Endometrial microvascular endothelial cells (primary cell): ENCODE results near the gene CYP19A1. TPM values are rescaled to one million over a fixed set of nuclear protein-coding genes. Genes with fewer than 3 reads are reported as not detected.

Source experiments
- in situ Hi-C: cut with HindIII; loops from 2 replicates; pipeline ENCODE4 v1.10.0; 2017; ENCODE audit warnings: low sequenced_read_pairs, low pct_unique_long_range_greater_than_20kb; ENCODE audit errors: inconsistent ontology term
- total RNA-seq: library from RNA; depleted of rRNA; stranded (reverse); fragments of >200 nt; gene quantifications from one replicate; pipeline ENCODE4 v1.2.3, GENCODE V29; 2015; ENCODE audit errors: inconsistent ontology term

Gene CYP19A1
- total RNA-seq, 1 donor from 2014 or later, result not detected

- in situ Hi-C loops, result no loop called here
Measured at GRCh38 chr15:51243774-51244173, 94.6 kb downstream of the CYP19A1 start.

GRCh38 chr15:51240066-51240465 is 98.3 kb downstream of the CYP19A1 start:
- in situ Hi-C loops, result no loop called here

DNA sequence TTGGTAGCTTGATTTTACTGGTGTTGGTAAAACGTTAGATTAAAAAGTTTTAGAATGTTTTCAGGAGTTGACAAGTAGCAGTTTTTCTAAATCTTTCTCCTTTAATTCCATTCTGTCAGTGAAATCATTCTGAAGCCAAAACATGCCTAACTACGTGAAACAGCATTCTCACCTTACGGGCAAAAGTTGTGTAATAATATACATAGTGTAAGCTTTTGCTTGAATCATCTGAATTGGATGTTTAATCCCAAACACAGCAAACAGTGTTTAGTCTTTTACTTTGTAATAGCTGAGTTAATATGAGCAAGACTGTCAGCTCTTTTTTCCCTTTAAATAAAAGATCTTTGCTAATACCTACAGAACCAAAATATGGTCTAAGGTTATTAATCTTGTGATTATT is 100.6 kb downstream of the CYP19A1 start:
- in situ Hi-C loops, result no loop called here

GRCh38 chr15:51234176-51234927 is 104.0 kb downstream of the CYP19A1 start:
- in situ Hi-C loops, result no loop called here

DNA sequence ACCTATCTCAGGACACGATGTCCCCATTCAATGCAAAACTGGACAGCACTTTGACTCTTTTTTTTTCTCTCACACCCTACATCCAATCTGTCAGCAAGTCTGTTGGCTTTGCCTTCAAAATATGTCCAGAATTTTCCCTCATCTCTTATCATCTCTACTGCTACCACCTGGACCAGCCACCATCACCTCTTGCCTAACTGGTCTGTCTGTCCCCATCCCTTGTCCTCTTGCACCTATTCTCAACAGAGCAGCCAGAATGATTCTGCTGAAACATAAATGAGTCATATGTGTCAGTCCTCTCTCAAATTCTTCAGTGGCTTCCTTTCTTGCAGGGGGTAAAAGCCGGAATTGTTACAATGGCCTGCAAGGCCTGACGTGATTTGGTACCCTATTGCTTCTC is 105.8 kb downstream of the CYP19A1 start:
- in situ Hi-C loops, result no loop called here

- in situ Hi-C loops, result no loop called here
Measured at GRCh38 chr15:51229907-51230330, 108.5 kb downstream of the CYP19A1 start.

DNA sequence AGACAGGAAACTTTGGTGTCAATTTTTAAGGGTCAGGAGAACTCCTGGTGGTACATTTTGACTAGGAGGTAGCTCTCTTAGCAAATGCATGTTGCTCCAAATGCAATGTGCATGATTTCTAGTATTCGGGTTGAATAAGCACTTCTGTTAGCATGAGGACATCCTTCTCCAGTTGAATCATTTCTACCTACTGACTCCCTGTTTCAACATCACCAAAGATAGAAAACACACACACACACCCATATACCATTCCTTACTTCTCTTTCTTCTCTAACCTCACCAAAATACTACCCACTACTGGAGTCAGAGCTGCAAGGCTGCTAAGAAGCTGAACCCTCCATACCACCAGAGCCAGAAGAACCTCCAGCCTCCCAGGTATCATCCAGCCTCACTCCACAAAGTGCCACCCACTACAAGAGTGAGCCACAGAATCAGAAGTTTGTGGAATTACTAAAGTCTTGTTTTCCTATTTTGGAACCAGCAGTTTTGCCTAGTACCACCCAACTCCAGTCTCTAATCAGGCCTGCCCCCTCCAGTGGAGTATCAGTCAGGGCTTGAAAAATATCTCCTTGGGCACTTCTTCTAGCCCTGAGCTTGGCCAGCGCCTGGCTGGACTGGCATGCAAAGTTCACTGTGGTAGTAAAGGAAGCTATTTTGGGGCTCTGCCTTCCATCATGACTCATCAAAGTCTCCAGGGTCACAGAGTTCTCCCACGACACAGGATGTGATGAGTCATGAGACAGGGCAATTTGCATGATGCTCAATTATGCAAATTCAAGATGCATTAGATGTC is 110.3 kb downstream of the CYP19A1 start:
- in situ Hi-C loops, result no loop called here

- in situ Hi-C loops, result no loop called here
Measured at GRCh38 chr15:51226576-51227210, 111.7 kb downstream of the CYP19A1 start.

GRCh38 chr15:51224428-51224827 is 114.0 kb downstream of the CYP19A1 start:
- in situ Hi-C loops, result no loop called here

GRCh38 chr15:51223771-51224229 is 114.6 kb downstream of the CYP19A1 start:
- in situ Hi-C loops, result no loop called here

GRCh38 chr15:51218299-51218938 is 120.0 kb downstream of the CYP19A1 start:
- in situ Hi-C loops, result no loop called here

DNA sequence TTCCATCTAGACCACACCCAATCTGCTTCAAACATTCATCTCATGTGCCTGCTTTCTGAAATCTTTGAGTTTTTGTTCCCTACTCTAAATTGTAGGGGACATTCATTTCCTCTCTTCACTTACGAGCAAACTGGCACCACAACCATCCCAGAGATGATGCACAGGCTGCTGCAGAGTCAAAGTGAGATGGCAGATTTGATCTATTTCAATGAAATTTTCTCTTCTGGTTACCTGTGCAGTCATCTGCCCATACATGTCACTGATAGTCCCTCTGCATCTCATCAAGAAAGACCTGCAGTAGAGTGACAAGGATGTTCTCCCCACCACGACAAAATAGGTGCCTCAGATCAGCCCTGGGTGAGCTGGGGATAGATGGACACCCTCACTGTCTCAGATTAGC is 125.5 kb downstream of the CYP19A1 start:
- in situ Hi-C loops, result no loop called here

DNA sequence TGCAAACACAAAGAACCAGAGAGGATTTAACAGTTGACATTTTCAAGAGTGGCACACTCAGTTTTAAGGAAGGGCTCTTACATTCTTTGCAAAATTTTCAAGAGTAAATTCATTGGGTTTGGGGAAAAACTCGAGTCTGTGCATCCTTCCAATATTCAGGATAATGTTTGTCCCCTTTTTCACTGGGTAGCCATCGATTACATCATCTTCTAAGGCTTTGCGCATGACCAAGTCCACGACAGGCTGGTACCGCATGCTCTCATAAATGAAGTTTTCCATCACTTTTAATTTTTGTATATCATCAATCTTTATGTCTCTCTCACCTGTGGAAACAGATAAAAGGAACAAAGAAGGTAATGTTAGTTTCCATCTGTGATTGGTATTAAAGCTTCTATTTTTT is 126.2 kb downstream of the CYP19A1 start:
- in situ Hi-C loops, result no loop called here

DNA sequence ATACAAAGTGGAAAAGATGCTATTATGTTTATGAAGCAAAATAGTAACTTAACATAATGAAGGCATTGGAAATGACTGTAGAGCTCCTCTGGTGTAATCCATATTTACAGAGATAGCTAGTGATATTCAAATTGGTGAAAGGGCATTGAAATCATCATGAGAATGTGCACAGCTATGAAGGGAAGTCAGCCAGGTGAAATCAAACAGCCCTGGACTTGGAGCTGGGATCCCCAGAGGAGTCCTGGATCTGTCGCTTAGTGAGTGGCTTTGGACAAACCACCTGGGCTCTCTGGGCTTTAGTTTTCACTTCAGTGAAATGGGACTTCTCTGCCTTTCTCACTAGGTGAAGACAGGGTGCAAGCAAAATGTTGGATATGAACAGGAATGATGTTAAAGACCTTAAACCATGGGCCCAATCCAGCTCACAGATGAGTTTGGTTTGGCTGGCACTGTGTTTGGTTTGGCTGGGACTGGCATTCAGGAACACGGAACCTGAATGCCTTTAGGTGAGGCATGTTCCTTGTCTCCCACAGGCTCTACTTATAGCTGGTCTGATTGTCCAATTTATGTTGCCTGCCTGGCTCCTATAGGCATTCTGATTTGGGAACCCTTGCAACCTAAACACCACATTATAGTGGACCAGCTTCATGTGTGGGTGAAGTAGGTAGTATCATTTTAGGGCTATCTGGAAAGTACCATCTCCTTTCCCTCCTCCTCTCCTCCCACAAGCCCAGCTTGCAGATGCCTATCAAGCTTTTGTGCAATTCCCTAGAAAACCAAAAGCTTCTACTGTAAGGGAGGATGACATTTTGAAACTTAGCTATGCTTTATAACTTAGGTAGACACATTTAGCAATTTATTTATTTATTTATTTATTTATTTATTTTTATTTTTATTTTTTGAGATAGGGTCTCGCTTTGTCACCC is 133.1 kb downstream of the CYP19A1 start:
- in situ Hi-C loops, result no loop called here

GRCh38 chr15:51203797-51204196 is 134.6 kb downstream of the CYP19A1 start:
- in situ Hi-C loops, result no loop called here

- in situ Hi-C loops, result no loop called here
Measured at GRCh38 chr15:51202783-51203182, 135.6 kb downstream of the CYP19A1 start.

- in situ Hi-C loops, result no loop called here
Measured at GRCh38 chr15:51201581-51201980, 136.8 kb downstream of the CYP19A1 start.

GRCh38 chr15:51200792-51201191 is 137.6 kb downstream of the CYP19A1 start:
- in situ Hi-C loops, result no loop called here
